RWPE1 (cell line): ENCODE measurements around the gene MYO5C.

Experiments
- CTCF ChIA-PET: fragments of 350-600 bp; sonication (Branson Sonifier 250); formaldehyde crosslinking; extraction: SDS; loops from one replicate; lab custom pipeline; 2021; lab: Yijun Ruan, JAX
- POLR2A ChIA-PET: fragments of 400-600 bp; formaldehyde crosslinking; extraction: SDS; loops from one replicate; lab custom pipeline; 2020; ENCODE audit warnings: antibody characterized with exemption; ENCODE audit not compliant: low non-redundant PET; lab: Yijun Ruan, JAX
- DNase-seq: peaks from one replicate; pipeline ENCODE4 v3.0.0; 2012; ENCODE audit warnings: low spot score
- H3K27ac ChIP-seq: fragments of 450-650 bp; 2 replicates; pipeline ENCODE4 v1.5.1; 2017
- CTCF ChIP-seq: fragments of 450-650 bp; conservative IDR thresholded peaks from 2 replicates; pipeline ENCODE4 v1.5.1; 2017; ENCODE audit warnings: low read depth, mild to moderate bottlenecking

Gene MYO5C

GRCh38 chr15:52328680-52329079 is 33.1 kb upstream of the MYO5C start:
- POLR2A ChIA-PET = no interaction called here
- CTCF ChIA-PET = no interaction called here
- no peak for DNase-seq
- no peak overlapping the region for H3K27ac ChIP-seq
- TF ChIP-seq CTCF = no peak

- TF ChIP-seq CTCF = no peak
- no peak for DNase-seq
- ChIA-PET POLR2A (no interaction called here), CTCF (no interaction called here)
- H3K27ac ChIP-seq = no peak overlapping the region
These were observed 31.2 kb upstream of the MYO5C start for GRCh38 chr15:52326756-52327155.

GRCh38 chr15:52324109-52324508 is 28.5 kb upstream of the MYO5C start:
- H3K27ac ChIP-seq = no peak overlapping the region
- CTCF ChIA-PET = interaction anchor here (0.6 kb wide), 1 partner anchor 80 kb away, joined by 3 read pairs; no protein-coding TSS in a partner anchor
- no peak for DNase-seq
- TF ChIP-seq CTCF = no peak
- POLR2A ChIA-PET = no interaction called here

- ChIA-PET POLR2A (interaction anchor here (0.6 kb wide), 1 partner anchor 28 kb away, joined by 3 read pairs; no protein-coding TSS in a partner anchor), CTCF (interaction anchor here (0.5 to 1.3 kb wide), 4 partner anchors 12 to 146 kb away, joined by 3 to 5 read pairs (median 4); no protein-coding TSS in a partner anchor)
- no peak for DNase-seq
- TF ChIP-seq CTCF = no peak
- no peak overlapping the region for H3K27ac ChIP-seq
These were observed 23.3 kb upstream of the MYO5C start for GRCh38 chr15:52318729-52319500.

GRCh38 chr15:52317688-52318087 is 22.1 kb upstream of the MYO5C start:
- POLR2A ChIA-PET = no interaction called here

GRCh38 chr15:52317022-52317421 is 21.4 kb upstream of the MYO5C start:
- CTCF ChIA-PET = interaction anchor here (0.6 kb wide), 1 partner anchor 14 kb away, joined by 3 read pairs; no protein-coding TSS in a partner anchor
- no peak for TF ChIP-seq CTCF
- POLR2A ChIA-PET = no interaction called here
- no peak overlapping the region for H3K27ac ChIP-seq
- no peak for DNase-seq

More at GRCh38 chr15:52317688-52318087, 22.1 kb upstream of the MYO5C start:
- H3K27ac ChIP-seq = no peak overlapping the region
- DNase-seq = no peak
- CTCF ChIA-PET = no interaction called here
- TF ChIP-seq CTCF = no peak
